Dermis microvascular lymphatic vessel endothelial cell (primary cell): Measurements from ENCODE around the gene LRCOL1. TPM values are rescaled to one million over a fixed set of nuclear protein-coding genes. Genes with fewer than 3 reads are reported as not detected.
A peak's percentile ranks its signal among the peaks of the same experiment; 100 is the strongest.

ENCODE experiments used
- DNase-seq, 2 donors: peaks; one replicate each; pipeline versions ENCODE4 v3.0.0 to v3.0.0-alpha.2; 2010; ENCODE audit warnings: low read depth in 2 of 2
- total RNA-seq: library from RNA; depleted of rRNA; stranded (reverse); fragments of >200 nt; gene quantifications from 2 replicates; pipeline ENCODE4 v1.2.1, GENCODE V29; 2014

LRCOL1 gene
- total RNA-seq, 1 donor from 2014 or later: 2.7 TPM

- DNase-seq: no peak
These were observed 41.4 kb downstream of the LRCOL1 start for GRCh38 chr12:132568826-132569480.

- DNase-seq: no peak
These were observed 42.1 kb downstream of the LRCOL1 start for GRCh38 chr12:132568301-132568700.

GRCh38 chr12:132566516-132567131 lies 43.8 kb downstream of the LRCOL1 start:
- no peak for DNase-seq

GRCh38 chr12:132565365-132565764 lies 45.0 kb downstream of the LRCOL1 start:
- no peak for DNase-seq

GRCh38 chr12:132563911-132564310 lies 46.5 kb downstream of the LRCOL1 start:
- no peak for DNase-seq

GRCh38 chr12:132562489-132563021 lies 47.8 kb downstream of the LRCOL1 start:
- no peak for DNase-seq

- peak in 1 of 2 donors; percentile 16 for DNase-seq
These were observed 48.8 kb downstream of the LRCOL1 start for GRCh38 chr12:132561427-132562156.

GRCh38 chr12:132560614-132561426 lies 49.6 kb downstream of the LRCOL1 start:
- DNase-seq: peak; percentile 33 to 68

GRCh38 chr12:132560364-132560613 lies 50.1 kb downstream of the LRCOL1 start:
- DNase-seq: no peak

GRCh38 chr12:132559652-132560363 lies 50.6 kb downstream of the LRCOL1 start:
- DNase-seq: peak in 1 of 2 donors; percentile 62

- no peak for DNase-seq
These were observed 51.3 kb downstream of the LRCOL1 start for GRCh38 chr12:132558861-132559623.

- DNase-seq: no peak
These were observed 52.1 kb downstream of the LRCOL1 start for GRCh38 chr12:132558042-132558856.

- DNase-seq: no peak
These were observed 52.9 kb downstream of the LRCOL1 start for GRCh38 chr12:132557291-132558015.

- DNase-seq: no peak
These were observed 53.6 kb downstream of the LRCOL1 start for GRCh38 chr12:132556801-132557200.

- DNase-seq: no peak
These were observed 54.2 kb downstream of the LRCOL1 start for GRCh38 chr12:132556216-132556615.

GRCh38 chr12:132555686-132556085 lies 54.7 kb downstream of the LRCOL1 start:
- no peak for DNase-seq

- DNase-seq: peak in 1 of 2 donors; percentile 14
These were observed 55.3 kb downstream of the LRCOL1 start for GRCh38 chr12:132554845-132555630.
